AG04449 (cell line): Measurements from ENCODE around the gene HYLS1.
"Not testable (repeated sequence)": the region's sequence is repeated elsewhere in the genome, so short reads cannot be mapped to it uniquely, and the experiment has no call there.

ENCODE experiments used
- CTCF ChIA-PET: fragments of 350-600 bp; formaldehyde crosslinking; extraction: SDS; loops from one replicate; lab custom pipeline; 2021; ENCODE audit warnings: antibody characterized with exemption; lab: Yijun Ruan, JAX
- POLR2A ChIA-PET: fragments of 400-600, 350-600 bp; formaldehyde crosslinking; extraction: SDS; loops from one replicate; lab custom pipeline; 2020; ENCODE audit warnings: antibody characterized with exemption, inconsistent platforms; lab: Yijun Ruan, JAX
- DNase-seq: peaks from one replicate; pipeline ENCODE4 v3.0.0-alpha.2; 2010; ENCODE audit warnings: low read depth, low spot score
- H3K4me3 ChIP-seq: 2 replicates; pipeline ENCODE4 v1.5.1; 2011; ENCODE audit warnings: low read depth, mild to moderate bottlenecking, control low read depth, low read length
- CTCF ChIP-seq: IDR thresholded peaks from one replicate; pipeline ENCODE4 v1.5.1; 2011; ENCODE audit warnings: mild to moderate bottlenecking, moderate library complexity, low read length, control low read depth, inconsistent platforms; ENCODE audit not compliant: insufficient read depth; ENCODE audit errors: missing control alignments

Gene HYLS1

GRCh38 chr11:125902927-125903710 is 15.7 kb downstream of the HYLS1 start, which contains the start of gene PUS3:
TSS of gene PUS3 (minus strand) at chr11:125903206. CDS start at chr11:125896284, 6,922 bp downstream.
- DNase-seq = no peak
- POLR2A ChIA-PET = interaction anchor here (0.6 to 1.4 kb wide), 3 partner anchors 11 to 15 kb away, joined by 4 to 7 read pairs (median 5); partner anchors contain the start of gene HYLS1
- H3K4me3 ChIP-seq = peak within 1 kb of the TSS; percentile 66
- CTCF ChIA-PET = interaction anchor here (0.6 to 2.4 kb wide), 5 partner anchors 8 to 290 kb away, joined by 3 to 10 read pairs (median 6); no protein-coding TSS in a partner anchor
- no peak for TF ChIP-seq CTCF

- TF ChIP-seq CTCF = no peak
- H3K4me3 ChIP-seq = no peak within 1 kb of the TSS
- no peak for DNase-seq
- ChIA-PET CTCF (interaction anchor here (0.7 to 2.4 kb wide), 4 partner anchors 9 to 289 kb away, joined by 3 to 10 read pairs (median 6); no protein-coding TSS in a partner anchor), POLR2A (interaction anchor here (1.4 kb wide), 1 partner anchor 16 kb away, joined by 7 read pairs; the partner anchor contains the start of gene HYLS1)
These were observed 16.5 kb downstream of the HYLS1 start, which contains the start of gene DDX25 for GRCh38 chr11:125903711-125904659. TSS of gene DDX25 (plus strand) at chr11:125904508. CDS start at chr11:125904518, 10 bp downstream.

GRCh38 chr11:125904678-125905077 is 17.2 kb downstream of the HYLS1 start:
- POLR2A ChIA-PET = no interaction called here
- DNase-seq = no peak
- no peak overlapping the region for H3K4me3 ChIP-seq
- CTCF ChIA-PET = interaction anchor here (1.0 to 2.4 kb wide), 3 partner anchors 14 to 289 kb away, joined by 3 to 10 read pairs (median 9); no protein-coding TSS in a partner anchor
- no peak for TF ChIP-seq CTCF

- ChIA-PET POLR2A (no interaction called here), CTCF (interaction anchor here (1.6 to 3.0 kb wide), 3 partner anchors 9 to 283 kb away, joined by 3 to 15 read pairs (median 7); no protein-coding TSS in a partner anchor)
- DNase-seq = no peak
- no peak overlapping the region for H3K4me3 ChIP-seq
- no peak for TF ChIP-seq CTCF
These were observed 22.9 kb downstream of the HYLS1 start for GRCh38 chr11:125910226-125910849.

GRCh38 chr11:125914601-125915000 is 27.1 kb downstream of the HYLS1 start:
- DNase-seq, POLR2A ChIA-PET, H3K4me3 ChIP-seq: not testable (repeated sequence)
- CTCF ChIA-PET = interaction anchor here (1.2 kb wide), 1 partner anchor 11 kb away, joined by 4 read pairs; no protein-coding TSS in a partner anchor
